ENCODE data around the gene LSAMP. TPM values are rescaled to one million over a fixed set of nuclear protein-coding genes. Genes with fewer than 3 reads are reported as not detected.

LSAMP gene
- total and polyA plus RNA-seq, 2 donors = 7.9 to 24.0 TPM

DNA sequence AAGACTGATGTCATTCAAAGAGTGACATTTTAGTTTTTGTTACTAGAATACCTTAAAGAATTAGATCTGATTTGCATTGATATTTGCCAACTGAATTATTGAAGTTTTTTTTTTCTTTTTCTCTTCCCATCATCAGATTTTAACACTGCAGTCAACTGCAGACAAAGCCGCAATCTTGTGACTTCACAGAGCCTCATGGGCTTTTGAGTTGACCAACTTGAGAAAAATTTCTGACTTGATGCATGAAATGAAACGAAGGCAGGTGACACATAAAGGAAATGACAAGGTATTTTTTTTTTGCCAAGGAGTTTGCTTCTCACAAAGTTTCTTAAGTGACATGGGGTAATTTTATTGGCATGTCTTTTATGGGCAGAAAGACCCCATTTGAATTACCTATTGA is 438.3 kb downstream of the LSAMP start:
- Histone ChIP-seq H3K36me3 (ENCODE audit: insufficient read depth) (no peaks in the 10 kb centered on the region), H3K4me1 (ENCODE audit: insufficient read depth) (no peaks in the 10 kb centered on the region), H3K27ac (ENCODE audit: low read depth) (no peak overlapping the region), H3K4me3 (ENCODE audit: low read depth, low read length) (no peak overlapping the region)
- 89% methylated on average over 2 of the region's 2 CpGs for WGBS
- no peak for DNase-seq (ENCODE audit: extremely low spot score)

DNA sequence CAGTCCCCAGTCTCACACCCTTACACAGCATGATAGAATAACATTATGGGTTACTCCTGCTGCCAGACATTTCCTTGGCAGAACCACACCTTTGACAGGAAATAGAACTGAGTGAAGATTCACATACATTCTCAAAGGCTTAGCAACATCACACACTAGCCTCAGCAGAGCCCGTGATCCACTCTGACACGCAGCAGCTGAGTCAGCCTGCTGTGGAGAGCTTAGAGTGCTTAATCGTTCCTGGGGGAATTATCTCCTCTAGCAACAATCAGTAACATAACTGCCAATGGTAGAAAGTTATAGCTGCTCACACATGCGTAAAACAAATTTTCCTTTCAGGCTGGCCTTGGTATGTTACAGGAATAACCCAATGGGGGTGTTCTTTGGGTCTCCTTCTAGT is 439.9 kb downstream of the LSAMP start:
- Histone ChIP-seq H3K27ac (ENCODE audit: low read depth) (no peak overlapping the region), H3K36me3 (ENCODE audit: insufficient read depth) (no peaks in the 10 kb centered on the region), H3K4me3 (ENCODE audit: low read depth, low read length) (no peak overlapping the region), H3K4me1 (ENCODE audit: insufficient read depth) (no peaks in the 10 kb centered on the region)
- peak; percentile 26 for DNase-seq (ENCODE audit: extremely low spot score)
- WGBS = 22% methylated on average over 4 of the region's 4 CpGs

DNA sequence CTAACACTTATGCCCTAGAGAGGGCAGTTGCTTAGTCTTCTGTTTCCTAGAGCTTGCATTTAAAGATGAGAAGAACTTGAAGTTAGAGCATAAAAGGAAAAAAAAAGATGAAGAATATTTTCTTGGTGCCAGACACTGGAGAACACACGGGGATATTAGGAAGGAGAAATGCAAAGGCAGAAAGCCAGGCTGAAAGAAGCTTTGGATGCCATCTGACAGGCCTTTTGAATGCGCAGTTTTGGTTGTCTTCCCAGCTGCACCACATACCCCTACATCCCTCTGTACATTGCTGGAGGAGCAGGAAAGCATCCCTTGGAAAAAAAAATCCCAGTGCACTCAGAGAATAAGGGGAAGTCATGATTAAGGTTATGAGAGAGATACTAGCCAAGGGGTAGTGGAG is 443.1 kb downstream of the LSAMP start:
- H3K27ac ChIP-seq (ENCODE audit: low read depth) = no peak overlapping the region
- WGBS = 68% methylated on average over 2 of the region's 2 CpGs
- no peak for DNase-seq (ENCODE audit: extremely low spot score)
- no peaks in the 10 kb centered on the region for H3K36me3 ChIP-seq (ENCODE audit: insufficient read depth)
- H3K4me3 ChIP-seq (ENCODE audit: low read depth, low read length) = no peak overlapping the region
- no peaks in the 10 kb centered on the region for H3K4me1 ChIP-seq (ENCODE audit: insufficient read depth)

DNA sequence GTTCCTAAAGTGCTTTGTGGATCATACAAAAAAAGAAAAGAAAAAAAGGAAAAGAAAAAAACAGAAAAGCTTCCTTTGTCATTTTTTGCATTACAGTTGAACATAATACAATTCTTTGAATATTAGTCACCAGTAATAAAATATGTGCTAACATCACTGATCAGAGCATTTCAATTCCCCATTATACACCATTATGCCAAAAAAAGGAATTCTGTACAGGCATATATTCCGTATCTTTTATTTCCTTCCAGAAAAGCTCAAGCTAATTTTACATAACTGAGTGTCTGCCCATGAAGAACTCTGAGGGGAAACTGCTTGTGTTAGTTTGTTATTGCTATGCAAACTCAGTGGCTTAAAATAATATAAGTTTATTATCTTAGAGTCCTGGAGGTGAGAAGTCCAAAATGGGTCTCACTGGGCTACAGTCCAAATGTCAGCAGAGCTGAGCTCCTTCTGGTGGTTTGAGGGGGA is 444.1 kb downstream of the LSAMP start:
- H3K4me3 ChIP-seq (ENCODE audit: low read depth, low read length) = no peak overlapping the region
- no peak overlapping the region for H3K27ac ChIP-seq (ENCODE audit: low read depth)
- 63% methylated on average over 1 of the region's 1 CpG for WGBS
- no peak for DNase-seq (ENCODE audit: extremely low spot score)
- H3K4me1 ChIP-seq (ENCODE audit: insufficient read depth) = no peaks in the 10 kb centered on the region
- H3K36me3 ChIP-seq (ENCODE audit: insufficient read depth) = no peaks in the 10 kb centered on the region

DNA sequence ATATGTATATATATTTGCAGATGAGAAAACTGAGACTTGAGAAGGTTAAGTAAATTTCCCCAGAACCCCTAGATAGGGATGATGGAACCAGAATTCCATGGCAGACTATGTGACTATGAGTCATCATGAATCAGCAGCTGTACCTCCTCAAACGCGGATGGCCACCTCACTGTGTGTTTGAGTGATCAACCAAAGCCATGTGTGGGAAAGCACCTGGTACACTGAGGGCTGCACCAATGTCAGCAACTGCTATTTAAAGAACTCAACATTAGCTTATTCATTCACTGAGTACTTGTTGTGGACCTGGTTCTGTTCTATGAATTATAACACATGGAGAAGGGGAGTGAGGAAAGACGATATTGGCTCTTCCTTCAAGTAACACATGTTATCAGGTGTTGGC is 445.0 kb downstream of the LSAMP start:
- no peak overlapping the region for H3K27ac ChIP-seq (ENCODE audit: low read depth)
- WGBS = 58% methylated on average over 3 of the region's 3 CpGs
- no peak overlapping the region for H3K4me3 ChIP-seq (ENCODE audit: low read depth, low read length)
- H3K36me3 ChIP-seq (ENCODE audit: insufficient read depth) = no peaks in the 10 kb centered on the region
- no peak for DNase-seq (ENCODE audit: extremely low spot score)
- H3K4me1 ChIP-seq (ENCODE audit: insufficient read depth) = no peaks in the 10 kb centered on the region

DNA sequence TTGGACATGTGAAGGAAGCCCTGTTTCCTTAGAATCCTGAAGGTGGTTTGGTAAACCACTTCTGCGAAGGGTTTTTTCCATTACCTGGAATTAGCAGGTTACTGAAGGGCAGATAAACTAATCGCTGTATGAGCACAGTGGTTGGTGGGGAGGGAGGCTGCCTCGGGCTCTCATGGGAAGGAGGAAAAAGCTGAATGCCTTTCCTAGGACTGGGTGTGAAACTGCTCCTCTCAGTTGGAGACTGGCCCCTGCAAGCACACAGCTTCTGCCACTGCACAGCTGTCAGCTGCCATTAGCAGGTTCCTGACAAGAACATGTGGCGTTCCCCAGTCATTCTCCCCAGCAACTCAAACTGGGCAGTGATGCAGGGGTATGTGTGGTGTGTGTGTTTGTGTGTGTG is 445.7 kb downstream of the LSAMP start:
- Histone ChIP-seq H3K27ac (ENCODE audit: low read depth) (no peak overlapping the region), H3K4me1 (ENCODE audit: insufficient read depth) (no peaks in the 10 kb centered on the region), H3K36me3 (ENCODE audit: insufficient read depth) (no peaks in the 10 kb centered on the region), H3K4me3 (ENCODE audit: low read depth, low read length) (no peak overlapping the region)
- WGBS = 75% methylated on average over 4 of the region's 4 CpGs
- no peak for DNase-seq (ENCODE audit: extremely low spot score)

DNA sequence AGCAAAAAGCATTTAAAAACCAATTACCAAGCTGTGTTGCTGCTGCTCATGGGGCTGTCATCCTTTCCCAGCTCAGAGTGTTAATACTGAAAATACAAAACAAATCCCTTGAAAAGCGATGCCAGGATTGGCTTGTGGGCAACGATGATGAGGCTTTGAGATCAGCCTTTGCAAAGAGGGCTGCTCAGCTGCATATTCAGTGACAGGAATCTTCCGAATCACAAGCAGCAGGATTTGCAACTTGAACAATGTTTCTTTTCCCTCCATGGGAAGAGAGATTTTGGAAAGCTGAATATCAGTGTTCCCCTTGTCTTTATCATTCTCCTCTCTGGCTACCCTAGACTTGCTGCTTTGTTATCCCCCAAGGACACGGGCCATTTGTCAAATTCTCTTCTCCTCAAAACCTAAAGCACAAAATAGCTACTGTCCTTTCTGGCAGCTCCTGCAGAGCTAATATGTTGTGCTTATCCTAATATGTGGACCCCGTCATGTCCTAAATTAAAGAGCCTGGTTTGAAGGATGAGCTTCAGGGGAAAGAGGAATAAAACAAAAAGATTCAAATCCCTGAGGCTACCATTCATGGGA is 446.2 kb downstream of the LSAMP start:
- H3K4me1 ChIP-seq (ENCODE audit: insufficient read depth) = no peaks in the 10 kb centered on the region
- no peaks in the 10 kb centered on the region for H3K36me3 ChIP-seq (ENCODE audit: insufficient read depth)
- no peak for DNase-seq (ENCODE audit: extremely low spot score)
- 71% methylated on average over 5 of the region's 5 CpGs for WGBS
- no peak overlapping the region for H3K27ac ChIP-seq (ENCODE audit: low read depth)
- H3K4me3 ChIP-seq (ENCODE audit: low read depth, low read length) = no peak overlapping the region

DNA sequence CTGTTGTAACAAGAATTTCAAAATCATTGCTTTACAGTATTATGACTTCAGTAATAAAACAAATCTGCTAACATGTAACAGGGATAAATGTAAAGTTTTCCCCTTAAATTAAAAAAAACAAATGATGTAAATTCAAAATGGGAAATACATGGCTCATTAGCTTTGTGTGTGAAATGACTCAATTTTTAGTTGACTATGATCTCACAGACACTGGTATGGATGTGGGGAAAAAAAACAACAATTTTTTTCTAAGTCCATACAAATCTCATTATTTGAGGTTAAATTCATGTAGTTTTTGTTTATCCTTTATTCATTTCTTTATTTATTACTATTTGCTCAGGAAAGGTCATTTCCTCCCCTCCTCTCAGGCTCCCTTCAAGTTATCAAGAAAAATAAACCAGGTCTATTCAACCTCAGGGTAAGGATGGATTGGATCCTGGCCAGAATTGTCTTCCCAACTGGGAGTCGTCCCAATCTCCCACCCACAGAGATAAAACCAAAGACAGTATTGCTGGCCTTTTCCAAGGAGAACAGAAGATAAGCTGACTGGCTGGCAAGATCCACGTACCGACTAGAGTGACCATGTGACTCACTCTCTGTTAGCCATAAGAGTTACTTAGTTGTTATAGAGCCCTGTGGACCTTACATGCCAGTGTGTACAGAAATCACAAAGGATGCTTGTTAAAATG is 448.7 kb downstream of the LSAMP start:
- Histone ChIP-seq H3K36me3 (ENCODE audit: insufficient read depth) (no peaks in the 10 kb centered on the region), H3K27ac (ENCODE audit: low read depth) (no peak overlapping the region), H3K4me1 (ENCODE audit: insufficient read depth) (no peaks in the 10 kb centered on the region), H3K4me3 (ENCODE audit: low read depth, low read length) (no peak overlapping the region)
- 34% methylated on average over 3 of the region's 3 CpGs for WGBS
- no peak for DNase-seq (ENCODE audit: extremely low spot score)

DNA sequence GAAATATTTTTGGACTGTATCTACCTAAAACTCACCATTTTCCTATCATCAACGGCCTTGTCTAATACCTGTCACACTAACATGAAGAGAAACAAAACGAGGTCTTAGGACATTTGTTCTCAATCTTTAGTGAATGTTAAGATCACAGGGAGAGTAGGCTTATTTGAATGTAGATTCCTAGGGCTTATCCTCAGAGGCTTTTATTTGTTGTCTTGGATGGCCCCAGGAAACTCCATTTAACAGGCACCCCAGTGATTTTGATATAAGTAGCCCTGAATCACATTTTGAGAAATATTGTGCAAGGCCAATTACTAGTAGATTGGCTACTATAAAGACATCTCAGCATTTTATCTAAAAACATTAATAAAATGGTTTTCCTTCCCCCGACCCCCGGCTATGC is 454.6 kb downstream of the LSAMP start:
- no peak for DNase-seq (ENCODE audit: extremely low spot score)
- no peak overlapping the region for H3K27ac ChIP-seq (ENCODE audit: low read depth)
- WGBS = 63% methylated on average over 4 of the region's 4 CpGs

DNA sequence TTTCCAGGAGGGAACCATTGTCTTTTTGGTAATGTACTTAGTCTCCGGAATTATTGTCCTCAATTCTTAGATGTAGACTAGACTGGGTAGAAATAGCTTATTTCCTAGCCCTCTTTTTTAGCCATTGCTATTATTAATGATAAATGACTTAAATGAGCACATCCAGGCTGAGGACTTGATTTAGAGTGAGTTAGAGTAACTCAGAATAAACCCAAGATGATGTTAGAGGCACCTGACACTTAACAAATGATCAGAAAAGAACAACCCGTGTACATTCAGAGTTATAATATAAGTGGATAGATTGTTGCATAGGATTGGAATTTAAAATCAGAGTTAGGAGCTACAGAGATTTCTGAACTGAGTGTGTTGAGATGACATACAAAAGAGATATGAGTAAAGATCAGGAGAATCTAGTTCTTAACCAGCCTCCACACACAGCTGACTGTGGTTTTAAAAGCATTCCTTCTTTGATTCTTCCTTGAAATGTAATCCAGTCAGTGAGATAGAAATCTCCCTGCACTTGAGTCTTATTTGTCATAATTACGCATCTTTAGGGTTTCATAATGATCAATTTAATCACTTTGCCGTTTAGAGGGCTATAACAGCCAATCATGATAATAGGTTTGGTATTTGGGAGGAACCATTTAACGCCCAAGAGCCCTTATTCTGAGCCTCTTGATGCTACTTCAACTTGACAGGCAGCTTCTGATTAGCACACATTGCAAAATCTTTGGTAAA is 455.4 kb downstream of the LSAMP start:
- no peak overlapping the region for H3K4me3 ChIP-seq (ENCODE audit: low read depth, low read length)
- H3K36me3 ChIP-seq (ENCODE audit: insufficient read depth) = no peaks in the 10 kb centered on the region
- DNase-seq (ENCODE audit: extremely low spot score) = no peak
- no peaks in the 10 kb centered on the region for H3K4me1 ChIP-seq (ENCODE audit: insufficient read depth)
- WGBS = 71% methylated on average over 5 of the region's 5 CpGs
- no peak overlapping the region for H3K27ac ChIP-seq (ENCODE audit: low read depth)

More for the DNA sequence above, 454.6 kb downstream of the LSAMP start:
- H3K4me3 ChIP-seq (ENCODE audit: low read depth, low read length) = no peak overlapping the region
- H3K36me3 ChIP-seq (ENCODE audit: insufficient read depth) = no peaks in the 10 kb centered on the region
- H3K4me1 ChIP-seq (ENCODE audit: insufficient read depth) = no peaks in the 10 kb centered on the region

DNA sequence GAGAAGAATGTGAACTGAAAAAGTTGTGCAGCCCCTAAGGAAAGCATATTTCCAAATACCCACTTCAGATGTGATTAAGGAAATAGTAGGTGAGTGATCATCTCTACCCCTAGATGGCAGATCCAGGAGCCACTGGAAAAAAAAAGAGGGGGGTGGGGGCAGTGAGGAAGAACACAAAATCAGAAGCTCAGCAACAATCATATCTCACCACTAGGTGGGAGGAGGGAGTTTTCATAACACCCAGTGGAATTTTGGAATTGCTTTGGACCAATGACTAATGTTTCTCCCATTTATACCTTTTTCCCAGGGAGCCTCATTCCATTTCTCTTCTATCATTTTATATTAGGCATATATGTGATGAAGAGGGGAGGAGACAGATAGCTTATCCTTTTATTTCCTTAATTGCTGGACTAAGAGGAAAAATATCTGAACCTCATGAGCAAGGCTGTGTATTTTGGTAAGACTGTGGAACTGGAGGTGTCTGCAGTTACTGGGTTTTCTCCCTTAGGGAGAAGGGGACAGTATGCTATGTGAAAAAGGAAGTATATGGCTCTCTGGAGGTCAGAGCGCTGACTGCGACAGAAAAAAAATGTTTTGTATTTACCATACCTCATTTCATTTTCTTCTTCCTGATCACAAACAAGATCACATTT is 458.6 kb downstream of the LSAMP start:
- Histone ChIP-seq H3K4me3 (ENCODE audit: low read depth, low read length) (no peak overlapping the region), H3K36me3 (ENCODE audit: insufficient read depth) (no peaks in the 10 kb centered on the region), H3K27ac (ENCODE audit: low read depth) (no peak overlapping the region), H3K4me1 (ENCODE audit: insufficient read depth) (no peaks in the 10 kb centered on the region)
- DNase-seq (ENCODE audit: extremely low spot score) = no peak
- 86% methylated on average over 2 of the region's 2 CpGs for WGBS

DNA sequence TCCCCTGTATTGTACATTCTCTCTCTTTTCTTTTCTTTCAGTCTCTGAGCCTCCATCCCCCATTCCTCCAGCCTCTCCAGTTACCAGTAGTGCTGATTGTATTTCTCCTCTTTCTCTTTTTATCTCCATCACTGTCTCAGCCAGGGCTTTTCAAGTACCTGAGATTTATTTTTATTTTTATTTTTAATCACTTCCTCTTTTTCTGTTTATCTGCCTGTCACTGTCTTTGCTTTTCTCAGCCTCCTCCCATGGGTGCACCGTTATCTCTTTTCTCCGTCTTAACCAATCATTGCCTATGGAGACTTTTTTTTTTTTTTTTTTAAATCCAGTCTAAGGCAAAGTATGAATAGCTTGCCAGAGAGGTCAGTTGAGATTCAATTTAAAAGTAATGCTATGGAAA is 462.7 kb downstream of the LSAMP start:
- Histone ChIP-seq H3K4me1 (ENCODE audit: insufficient read depth) (no peaks in the 10 kb centered on the region), H3K36me3 (ENCODE audit: insufficient read depth) (no peaks in the 10 kb centered on the region), H3K27ac (ENCODE audit: low read depth) (no peak overlapping the region), H3K4me3 (ENCODE audit: low read depth, low read length) (no peak overlapping the region)
- DNase-seq (ENCODE audit: extremely low spot score) = no peak
- WGBS = 92% methylated on average over 2 of the region's 2 CpGs

DNA sequence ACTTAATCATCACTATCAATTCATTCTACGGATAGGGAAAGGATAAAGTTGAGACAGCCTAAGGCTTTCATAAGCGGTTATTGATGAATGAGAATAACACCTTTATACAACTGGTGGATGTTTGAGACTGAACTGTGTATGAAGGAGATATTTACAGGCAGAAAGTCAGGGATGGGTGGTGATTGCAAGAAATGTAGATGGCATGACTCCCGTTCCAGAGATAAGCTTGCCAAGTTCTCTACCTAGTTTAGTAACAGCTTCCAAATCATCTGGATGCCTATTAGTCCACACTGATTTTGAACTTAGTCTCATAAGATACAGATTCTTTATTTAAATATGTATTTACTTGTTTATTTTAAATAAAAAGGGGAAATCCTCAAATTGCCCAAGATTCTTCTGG is 463.2 kb downstream of the LSAMP start:
- 78% methylated on average over 3 of the region's 3 CpGs for WGBS
- H3K4me3 ChIP-seq (ENCODE audit: low read depth, low read length) = no peak overlapping the region
- H3K4me1 ChIP-seq (ENCODE audit: insufficient read depth) = no peaks in the 10 kb centered on the region
- DNase-seq (ENCODE audit: extremely low spot score) = no peak
- H3K27ac ChIP-seq (ENCODE audit: low read depth) = no peak overlapping the region
- H3K36me3 ChIP-seq (ENCODE audit: insufficient read depth) = no peaks in the 10 kb centered on the region

DNA sequence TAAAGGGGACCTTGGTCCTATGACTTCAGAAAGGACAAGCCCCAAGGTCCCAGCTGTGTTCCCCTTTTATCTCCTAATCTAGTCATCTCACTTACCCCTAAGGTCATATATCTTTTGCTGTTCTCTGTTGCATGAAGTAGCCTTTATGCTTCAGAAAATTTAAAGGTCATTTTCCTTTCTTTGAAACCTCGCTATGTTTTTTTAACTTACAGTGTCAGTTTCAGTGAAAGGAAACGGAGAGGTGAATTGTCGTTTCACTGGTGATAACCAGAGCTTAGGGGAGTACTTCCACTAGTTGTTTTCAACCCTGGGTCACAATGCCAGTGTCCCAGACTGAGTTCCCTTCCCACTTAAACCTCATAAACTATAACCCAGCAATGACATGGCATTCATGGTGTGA is 464.6 kb downstream of the LSAMP start:
- H3K36me3 ChIP-seq (ENCODE audit: insufficient read depth) = no peaks in the 10 kb centered on the region
- H3K4me1 ChIP-seq (ENCODE audit: insufficient read depth) = no peaks in the 10 kb centered on the region
- no peak overlapping the region for H3K27ac ChIP-seq (ENCODE audit: low read depth)
- 62% methylated on average over 3 of the region's 3 CpGs for WGBS
- H3K4me3 ChIP-seq (ENCODE audit: low read depth, low read length) = no peak overlapping the region
- DNase-seq (ENCODE audit: extremely low spot score) = no peak
